ENCODE data around the gene NES.

NES gene

DNA sequence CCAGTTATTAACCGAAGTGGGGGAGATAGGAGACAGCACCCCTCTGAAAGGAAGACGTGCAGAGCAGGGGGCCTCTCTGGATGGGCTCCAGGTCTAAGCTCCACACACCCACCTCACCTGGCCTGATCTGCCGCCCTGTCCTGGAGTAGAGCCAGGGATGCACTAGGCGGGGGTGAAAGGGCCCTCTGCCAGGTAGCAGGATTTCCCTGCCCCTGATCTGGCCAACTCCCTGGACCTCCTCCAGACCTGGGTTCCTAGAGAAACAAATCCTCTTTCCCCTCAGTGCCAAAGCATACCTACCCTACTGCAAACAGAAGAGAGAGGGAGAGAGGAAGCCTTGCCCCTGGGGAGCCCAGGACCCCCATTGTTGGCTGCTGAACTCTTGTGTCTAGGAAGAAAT is 26.1 kb upstream of the NES start:
- no peak for DNase-seq

DNA sequence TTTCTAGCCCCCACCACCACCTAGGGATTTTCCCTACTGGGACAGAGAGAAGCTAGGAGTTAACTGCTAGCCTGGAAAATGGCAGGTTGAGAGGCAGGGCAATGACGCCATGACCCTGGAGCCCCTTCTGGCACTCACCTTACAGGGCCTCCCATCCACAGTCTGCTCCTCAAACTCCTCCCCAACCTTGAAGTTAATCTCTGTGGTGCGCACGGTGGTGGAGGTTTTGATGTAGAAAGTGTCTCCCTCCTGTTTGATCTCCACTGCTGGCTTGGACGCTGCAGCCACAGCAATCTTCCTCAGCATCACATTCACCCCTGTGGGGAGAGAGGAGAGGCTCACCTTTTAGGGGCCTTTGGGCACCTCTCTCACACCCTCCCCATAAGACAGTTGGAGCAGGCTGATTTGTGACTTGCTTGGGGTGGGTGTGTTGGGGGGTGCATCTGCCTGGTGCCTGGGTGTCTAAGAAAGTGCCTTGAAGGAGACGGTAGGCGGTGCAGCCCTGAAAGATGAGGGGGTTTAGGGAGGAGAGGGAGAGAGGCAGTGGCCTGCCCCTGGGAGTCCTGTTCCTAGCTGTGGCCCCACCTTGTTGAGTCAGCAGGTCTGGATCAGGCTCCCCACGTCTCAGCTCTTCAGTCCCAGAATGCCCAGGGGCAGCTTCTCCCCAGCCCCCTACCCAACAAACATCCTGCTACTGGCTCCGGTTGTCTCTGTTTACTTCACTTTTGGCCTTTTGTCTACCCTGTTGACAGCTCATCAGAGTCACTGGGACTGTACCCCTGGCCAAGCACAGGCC is 23.7 kb upstream of the NES start:
- no peak for DNase-seq

DNA sequence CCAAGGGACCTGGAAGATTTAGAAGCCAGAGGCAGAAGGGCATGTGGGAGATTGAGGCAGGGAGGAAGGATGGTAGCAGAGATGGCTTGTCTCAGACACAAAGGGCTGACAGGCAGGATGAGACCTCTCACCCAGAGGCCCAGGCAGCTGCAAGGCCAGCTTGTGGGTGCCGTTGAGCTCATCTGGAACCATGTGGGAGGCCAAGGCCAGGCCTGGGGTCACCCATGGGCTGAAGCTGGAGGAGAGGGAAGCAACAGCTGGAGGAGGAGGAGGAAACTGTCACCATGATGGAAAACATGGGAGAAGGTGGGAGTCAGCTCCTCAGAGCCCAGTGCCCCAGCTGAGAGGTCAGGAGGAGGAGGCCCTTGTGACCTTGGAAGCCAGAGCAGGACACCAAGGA is 21.8 kb upstream of the NES start:
- DNase-seq, result no peak

DNA sequence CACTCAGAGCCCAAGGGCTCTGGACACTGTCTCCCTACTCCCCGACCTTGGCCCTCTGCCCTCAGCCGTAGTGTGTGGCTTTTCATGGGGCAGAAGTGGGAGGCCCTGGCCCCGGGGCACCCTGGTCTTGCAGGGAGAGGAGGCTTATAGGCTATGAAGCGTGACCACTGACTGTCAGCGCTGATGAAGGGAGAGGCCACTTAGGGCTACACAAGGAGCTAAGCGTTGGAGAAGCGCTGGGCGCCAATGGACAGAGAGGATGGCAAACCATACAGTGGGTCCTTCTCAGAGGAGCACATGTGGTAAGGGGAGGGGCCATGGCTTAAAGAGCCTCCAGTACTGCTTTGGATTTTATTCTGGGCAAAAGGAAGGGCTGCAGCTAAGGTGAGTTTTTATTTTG is 20.3 kb upstream of the NES start:
- DNase-seq, result no peak

GRCh38 chr1:156696755-156697154 is 19.5 kb upstream of the NES start:
- no peak for DNase-seq

DNA sequence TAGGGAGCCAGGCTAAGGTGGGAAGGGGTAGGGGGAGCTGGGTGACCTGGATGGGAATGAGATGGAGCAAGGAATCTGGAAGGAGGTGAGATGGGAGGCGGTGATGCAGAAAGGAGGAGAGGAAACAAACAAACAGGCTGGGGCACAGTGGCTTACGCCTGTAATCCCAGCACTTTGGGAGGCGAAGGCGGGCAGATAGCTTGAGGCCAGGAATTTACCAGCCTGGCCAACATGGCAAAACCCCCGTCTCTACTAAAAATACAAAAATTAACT is 17.4 kb upstream of the NES start:
- DNase-seq, result no peak

DNA sequence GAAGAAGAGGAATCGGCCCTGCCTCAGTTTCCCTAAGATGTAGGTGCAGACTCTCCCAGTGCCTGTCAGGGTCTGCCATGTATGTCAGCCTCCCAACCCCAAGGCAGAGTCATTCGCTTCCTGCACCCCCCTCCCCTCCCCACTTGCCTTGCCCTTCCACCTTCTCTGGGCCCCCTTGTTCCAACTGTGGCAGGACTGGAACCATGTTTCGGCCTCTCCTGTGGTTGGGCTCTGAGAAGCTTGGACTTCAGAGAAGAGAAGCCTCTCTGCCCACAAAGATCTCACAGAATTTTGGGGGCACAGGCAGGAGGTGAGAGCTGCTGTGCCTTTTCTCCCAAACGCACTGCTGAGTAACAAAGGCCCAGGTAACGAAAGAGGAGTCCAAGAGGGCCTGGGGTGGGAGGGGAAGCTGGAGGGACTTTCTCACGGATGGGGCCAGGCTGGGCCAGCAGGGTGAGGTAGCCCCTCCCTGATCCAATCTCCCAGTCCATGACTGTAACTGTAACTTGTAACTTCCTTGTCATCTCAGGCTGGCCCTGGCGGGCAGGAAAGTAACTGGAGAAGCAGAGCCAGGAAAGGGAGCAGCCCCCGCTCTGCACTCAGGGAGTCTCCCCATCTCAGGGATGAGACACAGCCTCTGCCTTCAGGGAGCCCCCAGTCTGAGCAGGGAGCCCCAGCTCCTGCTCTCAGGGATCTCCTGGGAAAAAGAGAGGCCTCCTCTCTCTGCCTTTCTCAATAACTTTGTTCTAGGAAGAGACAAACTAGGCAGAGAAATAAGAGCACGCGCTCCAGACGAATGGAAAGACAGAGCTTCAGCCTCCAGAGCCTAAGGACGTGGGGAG is 16.9 kb upstream of the NES start:
- DNase-seq, result no peak

DNA sequence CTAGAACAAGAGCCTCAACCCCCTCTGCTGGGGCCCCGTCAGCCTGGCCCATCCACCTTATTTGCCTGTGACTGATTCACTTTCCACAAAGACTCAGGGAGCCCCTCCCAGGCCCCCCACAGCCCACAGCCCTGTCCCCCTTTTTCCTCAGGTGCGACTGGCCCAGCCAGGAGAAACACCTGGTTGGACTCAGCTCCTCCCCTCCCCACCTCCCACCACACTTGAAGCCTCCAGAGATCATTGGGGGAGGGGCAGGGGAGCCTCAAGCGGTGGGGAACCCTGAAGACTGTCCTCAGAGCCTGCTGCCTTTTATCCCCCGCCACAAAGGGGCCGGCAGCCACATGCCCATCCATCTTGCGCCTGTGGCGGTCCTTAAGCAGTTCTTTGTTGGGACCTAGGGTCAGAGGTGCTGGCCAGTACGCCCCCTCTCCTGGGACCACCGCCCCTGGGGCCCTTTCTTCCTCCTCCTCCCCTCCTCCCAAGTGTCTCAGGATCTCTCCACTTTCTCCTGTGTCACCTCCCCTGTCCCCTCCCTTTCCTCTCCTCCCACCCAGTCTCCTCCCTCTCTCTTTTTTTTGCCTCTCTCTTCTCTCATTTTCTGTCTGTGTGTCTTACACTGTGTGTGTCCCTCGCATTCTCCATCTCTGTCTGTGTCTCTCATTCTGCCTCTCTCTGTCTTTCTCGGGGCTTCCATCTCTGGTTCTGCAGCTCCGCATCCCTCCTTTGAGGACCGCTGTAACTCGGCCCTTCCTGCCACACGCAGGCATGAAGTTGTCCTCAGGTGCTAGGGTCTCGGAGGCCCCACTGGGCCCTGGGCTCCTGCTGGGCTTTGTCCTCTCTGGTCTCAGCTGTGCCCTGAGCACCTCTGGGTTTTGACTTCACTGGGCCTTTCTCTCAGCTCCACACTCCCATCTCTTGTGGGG is 16.0 kb upstream of the NES start:
- DNase-seq, result peak; percentile 48

- DNase-seq, result no peak
These were observed 15.3 kb upstream of the NES start for GRCh38 chr1:156692441-156692924.

DNA sequence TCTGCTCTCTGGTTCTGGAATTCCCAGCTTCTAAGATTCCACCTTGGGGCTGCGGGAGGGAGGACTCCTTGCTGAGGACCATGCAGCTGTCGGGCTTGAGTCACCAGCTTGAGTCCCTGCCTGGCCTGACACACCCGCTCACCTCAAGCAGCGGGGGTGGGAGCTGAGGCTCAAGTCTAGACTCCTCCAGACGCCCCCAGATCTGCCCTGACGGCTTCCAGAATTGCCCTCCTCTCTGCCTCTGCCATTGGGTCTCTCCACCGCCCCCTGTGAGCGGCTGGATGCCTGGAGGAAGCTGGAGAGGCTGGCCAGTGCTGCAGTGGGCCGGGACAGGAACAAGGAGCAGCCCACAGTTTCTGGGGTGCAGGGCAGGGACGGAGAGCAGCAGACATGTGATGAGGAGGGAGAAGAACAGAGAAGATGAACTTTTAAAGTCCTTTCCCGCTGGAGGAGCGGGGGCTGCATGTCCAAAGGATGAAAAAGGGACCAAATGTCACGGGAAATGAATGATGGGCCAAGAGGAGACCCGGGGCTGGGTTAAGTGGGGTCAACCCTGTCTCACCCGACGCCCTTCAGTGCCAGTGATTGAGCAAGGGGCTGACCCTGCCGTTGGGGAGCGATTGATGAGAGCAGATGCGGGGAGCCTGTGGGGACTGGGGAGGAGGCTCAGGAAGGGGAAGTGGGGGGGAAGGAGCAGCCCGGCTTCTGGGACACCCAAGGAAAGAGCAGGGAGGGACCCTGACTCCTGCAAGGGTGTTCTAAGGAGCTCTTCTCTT is 14.6 kb upstream of the NES start:
- no peak for DNase-seq

GRCh38 chr1:156691191-156691590 is 14.0 kb upstream of the NES start:
- DNase-seq, result no peak

DNA sequence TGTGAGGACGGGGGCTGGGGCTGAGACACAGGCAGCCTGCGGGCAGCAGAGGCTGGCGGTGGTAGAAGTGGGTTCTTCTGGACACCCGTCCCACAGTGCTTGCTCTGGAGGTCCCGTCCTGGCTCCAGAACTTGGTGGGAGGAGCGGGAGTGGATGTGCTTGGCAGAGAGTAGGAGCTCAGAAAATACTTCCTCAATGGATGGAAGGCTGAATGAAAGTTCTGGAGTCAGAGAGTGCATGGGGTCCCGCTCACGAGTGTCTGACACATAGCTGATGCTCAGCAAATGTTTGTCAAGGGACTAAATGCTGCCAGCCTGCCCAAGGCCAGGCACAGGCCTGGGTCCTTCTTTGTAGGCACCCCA is 13.4 kb upstream of the NES start:
- DNase-seq, result no peak

- no peak for DNase-seq
These were observed 12.9 kb upstream of the NES start for GRCh38 chr1:156689953-156690674.

DNA sequence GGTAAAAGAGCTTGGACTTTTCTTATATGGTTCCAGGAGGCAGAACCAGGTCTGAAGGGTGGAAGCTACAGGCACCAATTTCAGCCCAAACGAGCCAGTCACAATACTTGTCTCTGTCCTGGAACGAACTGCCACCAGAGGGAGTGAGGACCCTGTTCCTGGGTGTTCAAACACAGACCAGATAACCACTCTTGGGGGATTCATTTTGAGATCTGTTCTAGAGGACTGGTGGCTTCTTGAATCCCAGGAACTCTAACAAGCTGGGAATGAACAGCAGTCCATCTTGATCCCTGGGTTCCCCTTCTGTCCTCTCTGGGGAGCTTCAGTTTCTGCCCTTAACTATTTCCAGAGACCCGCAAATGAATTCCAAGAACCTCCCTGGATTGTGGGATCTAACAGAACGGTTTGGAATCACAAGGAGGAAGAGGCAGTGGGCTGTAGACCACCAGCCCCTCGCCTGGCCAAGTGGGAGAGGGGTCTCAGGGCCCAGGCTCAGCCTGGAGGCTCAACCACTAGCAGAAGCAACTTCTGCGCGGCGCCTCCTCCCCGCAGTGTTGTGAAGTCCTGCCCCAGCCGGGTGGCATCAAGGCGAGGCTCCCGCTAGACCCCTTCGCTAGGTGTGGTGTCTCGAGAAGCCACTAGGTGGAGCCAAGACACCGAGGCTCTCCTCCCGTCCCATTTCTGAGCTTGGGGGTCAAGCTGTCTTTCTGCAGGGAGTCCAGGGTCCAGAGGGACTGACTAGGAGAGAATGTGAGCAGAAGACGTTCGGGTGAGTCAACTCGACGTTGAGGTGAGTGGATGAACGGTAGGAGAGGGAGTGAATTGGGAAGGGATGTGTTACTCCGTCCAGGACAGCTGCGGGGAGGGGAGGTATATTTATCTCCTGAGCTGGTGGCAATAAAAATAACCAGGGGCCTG is 12.1 kb upstream of the NES start:
- peak; percentile 55 for DNase-seq

GRCh38 chr1:156684227-156684782 is 7.1 kb upstream of the NES start:
- DNase-seq, result no peak

DNA sequence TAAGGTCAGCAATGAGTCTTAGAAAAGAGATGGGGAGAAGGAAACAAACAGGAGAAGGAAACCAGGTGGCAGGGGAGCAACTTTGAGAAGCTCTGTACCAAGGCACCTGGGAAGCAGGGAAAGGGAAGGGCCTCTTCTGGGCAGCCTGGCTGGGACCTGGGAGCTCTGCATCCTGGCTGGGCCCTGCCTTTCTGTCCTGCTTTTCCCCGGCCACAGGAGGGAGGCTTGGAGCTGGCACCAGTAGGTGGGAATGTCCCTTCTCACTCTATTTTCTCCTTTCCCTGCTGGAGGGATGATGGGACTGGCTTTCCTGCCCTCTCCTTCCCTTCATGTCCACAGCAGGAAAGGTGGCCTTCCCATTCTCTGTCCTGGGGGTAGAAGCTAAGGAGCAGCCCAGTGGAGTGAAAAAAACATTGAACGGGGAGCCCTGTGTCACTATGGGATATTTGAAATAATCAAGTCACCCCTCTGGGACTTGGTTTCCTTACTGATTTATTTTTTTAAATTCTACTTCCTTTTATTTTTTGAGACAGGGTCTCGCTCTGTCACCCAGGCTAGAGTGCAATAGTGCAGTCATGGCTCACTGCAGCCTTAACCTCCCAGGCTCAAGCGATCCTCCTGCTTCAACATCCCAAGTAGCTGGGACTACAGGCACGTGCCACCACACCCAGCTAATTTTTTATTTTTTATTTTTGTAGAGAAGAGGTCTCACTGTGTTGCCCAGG is 5.1 kb upstream of the NES start:
- DNase-seq, result no peak

DNA sequence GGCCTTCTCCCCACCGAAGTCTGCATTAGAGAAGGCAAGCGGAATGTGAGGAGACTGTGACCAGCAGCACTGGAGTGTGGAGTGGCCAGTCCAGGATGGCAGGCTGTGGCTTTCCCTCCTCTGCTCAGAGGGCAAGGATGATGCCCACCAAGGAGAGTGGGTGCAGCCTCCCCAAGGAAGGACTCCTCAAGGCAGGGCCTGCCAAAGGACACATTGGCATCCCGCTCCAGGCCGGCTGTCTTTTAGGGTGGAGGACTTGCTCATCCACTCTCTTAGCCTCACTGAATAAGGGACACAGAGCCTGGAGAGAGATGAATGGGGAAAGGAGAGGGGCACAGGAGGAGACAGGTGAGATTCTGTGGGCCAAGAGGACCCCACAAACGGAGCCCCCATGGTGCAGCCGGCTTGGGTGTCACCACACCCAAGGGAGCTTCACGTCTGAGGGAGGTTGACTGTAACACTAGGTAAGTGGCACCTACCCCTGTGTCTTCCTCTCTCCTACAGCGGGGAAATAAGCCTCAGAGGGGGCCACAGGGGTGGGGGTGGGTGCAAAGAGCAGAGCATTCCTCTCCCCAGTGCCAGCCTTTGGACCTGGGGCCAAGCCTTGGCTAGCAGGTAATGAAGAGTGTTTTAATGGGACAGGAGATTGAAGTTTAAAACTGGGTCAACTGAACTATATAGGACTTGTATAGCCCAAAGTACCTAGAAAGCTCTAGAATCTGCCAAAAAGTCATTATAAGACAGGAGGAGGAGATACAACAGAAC is 4.2 kb upstream of the NES start:
- no peak for DNase-seq

GRCh38 chr1:156680056-156680455 is 2.8 kb upstream of the NES start:
- no peak for DNase-seq
